ENCODE measurements around the gene KMT2E.

GRCh38 chr7:105016068-105016708 is 2.2 kb downstream of the KMT2E start:
- TF ChIP-seq POLR2A (IDR thresholded peaks at IDR 0.05; ENCODE audit: extremely low read depth, insufficient read length) (no peak), MAX (IDR thresholded peaks at IDR 0.05; ENCODE audit: low read depth, low read length) (no peak)

All from NB4 (cell line).